K562 (cell line): ENCODE data around the gene RNF113B. TPM values are rescaled to one million over a fixed set of nuclear protein-coding genes. Genes with fewer than 3 reads are reported as not detected.

Experiments used
- ATAC-seq: fragments of 200-7000 bp; cut with Tn5 transposase; 3 replicates; pipeline ENCODE4 v1.9.1; 2020; ENCODE audit warnings: moderate library complexity
- BruUV-seq: library from RNA; stranded (reverse); fragments of 400-500 nt; replicated peaks from 2 replicates; lab custom pipeline; 2021; lab: Mats Ljungman, UMichigan
- CTCF ChIA-PET: fragments of 300-600 bp; formaldehyde crosslinking; extraction: SDS; loops from one replicate; lab custom pipeline; 2021; ENCODE audit warnings: low intra/inter-chr PET ratio; lab: Yijun Ruan, JAX
- POLR2A ChIA-PET: fragments of 300-600, 350-650 bp; sonication (Branson Sonifier 250); formaldehyde crosslinking; extraction: SDS; loops from one replicate; lab custom pipeline; 2021; ENCODE audit warnings: antibody characterized with exemption, inconsistent platforms; lab: Yijun Ruan, JAX
- DNase-seq, 4 experiments: peaks; one replicate each; pipeline versions ENCODE4 v3.0.0 to v3.0.0-alpha.2; 2011 to 2018; ENCODE audit warnings: low spot score in 3 of 4, mixed read lengths in 3 of 4; ENCODE audit errors: extremely low read depth in 1 of 4
- FAIRE-seq: peaks from 2 replicates; lab custom pipeline; 2011; peaks lifted over from hg19 to GRCh38; lab: Jason Lieb, UNC
- H2AFZ ChIP-seq: 2 replicates; pipeline ENCODE4 v1.6.0; 2011; ENCODE audit warnings: low read depth, low read length, control low read depth, inconsistent platforms
- H3K27ac ChIP-seq: fragments of 200-600 bp; 3 replicates; pipeline ENCODE4 v1.8.0; 2011; ENCODE audit warnings: low read depth, mild to moderate bottlenecking, control low read depth, inconsistent platforms, low read length, moderate library complexity, mixed read lengths; ENCODE audit errors: extremely low read depth
- H3K27me3 ChIP-seq, 2 experiments: fragments of 300-600 bp in 1 of 2; 2 replicates in 1 of 2; 3 replicates in 1 of 2; pipeline versions ENCODE4 v1.6.0 to v1.8.0; 2011; ENCODE audit warnings: inconsistent platforms in 2 of 2, low read length in 2 of 2, mild to moderate bottlenecking in 1 of 2, mixed read lengths in 1 of 2, moderate library complexity in 1 of 2; ENCODE audit not compliant: control insufficient read depth in 2 of 2, insufficient read depth in 2 of 2
- H3K36me3 ChIP-seq: fragments of 300-600 bp; 3 replicates; pipeline ENCODE4 v1.8.0; 2011; ENCODE audit warnings: mild to moderate bottlenecking, low read length, inconsistent platforms; ENCODE audit not compliant: control insufficient read depth, insufficient read depth
- H3K4me1 ChIP-seq, 2 experiments: fragments of 200-600 bp in 1 of 2; replicated peaks in 1 of 2; 2 replicates in 1 of 2; 3 replicates in 1 of 2; pipeline versions ENCODE4 v1.5.1 to v1.8.0; 2011; ENCODE audit warnings: inconsistent platforms in 2 of 2, low read length in 2 of 2, mild to moderate bottlenecking in 1 of 2, mixed read lengths in 1 of 2, moderate library complexity in 1 of 2; ENCODE audit not compliant: control insufficient read depth in 2 of 2, insufficient read depth in 2 of 2
- H3K4me2 ChIP-seq: 2 replicates; pipeline ENCODE4 v1.6.1; 2011; ENCODE audit warnings: low read length, control low read depth, inconsistent platforms, mixed read lengths; ENCODE audit not compliant: insufficient read depth
- H3K4me3 ChIP-seq: fragments of 200-600 bp; sonication (generic), shearing (Covaris generic); 2 replicates; pipeline ENCODE4 v1.5.1; 2016; ENCODE audit warnings: control low read depth, inconsistent platforms
- H3K79me2 ChIP-seq: fragments of 200-600 bp; 3 replicates; pipeline ENCODE4 v1.8.0; 2011; ENCODE audit warnings: low read length, inconsistent platforms; ENCODE audit not compliant: control insufficient read depth, insufficient read depth
- H3K9ac ChIP-seq, 2 experiments: 2 replicates each; pipeline versions ENCODE4 v1.6.0 to v1.6.1; 2011; ENCODE audit warnings: low read depth in 2 of 2, low read length in 2 of 2, control low read depth in 1 of 2, inconsistent platforms in 1 of 2, mild to moderate bottlenecking in 1 of 2, mixed read lengths in 1 of 2; ENCODE audit not compliant: insufficient read depth in 1 of 2
- H3K9me1 ChIP-seq: one replicate; pipeline ENCODE4 v1.6.0; 2011; ENCODE audit warnings: inconsistent platforms, mild to moderate bottlenecking, low read length, moderate library complexity; ENCODE audit not compliant: control insufficient read depth, insufficient read depth
- H3K9me3 ChIP-seq: replicated peaks from 2 replicates; pipeline ENCODE4 v1.5.1; 2011; ENCODE audit warnings: low read depth, low read length, inconsistent platforms; ENCODE audit not compliant: control insufficient read depth, insufficient read depth
- H4K20me1 ChIP-seq: replicated peaks from 2 replicates; pipeline ENCODE4 v1.6.1; 2011; ENCODE audit warnings: low read length, inconsistent platforms, mixed read lengths; ENCODE audit not compliant: control insufficient read depth, insufficient read depth
- ATF2 ChIP-seq: sonication (generic); formaldehyde crosslinking; IDR thresholded peaks from 2 replicates; pipeline ENCODE4 v1.8.1; 2022; ENCODE audit warnings: missing genetic modification reagents
- MECOM ChIP-seq: fragments of 250-450 bp; sonication (Bioruptor Pico); IDR thresholded peaks from 2 replicates; pipeline ENCODE4 v1.8.0; 2022; ENCODE audit warnings: inconsistent platforms
- MITF ChIP-seq: IDR thresholded peaks from 2 replicates; pipeline ENCODE4 v1.6.1; 2014; ENCODE audit warnings: antibody characterized with exemption
- NBN ChIP-seq: fragments of 450-650 bp; IDR thresholded peaks from 2 replicates; pipeline ENCODE4 v1.6.1; 2016; ENCODE audit warnings: low read depth, mild to moderate bottlenecking
- PHF21A ChIP-seq: fragments of 450-650 bp; IDR thresholded peaks from 2 replicates; pipeline ENCODE4 v1.6.1; 2017; ENCODE audit warnings: low read depth, borderline replicate concordance
- RERE ChIP-seq: sonication (generic); formaldehyde crosslinking; IDR thresholded peaks from 2 replicates; pipeline ENCODE4 v1.8.0; 2023; ENCODE audit warnings: missing genetic modification reagents, mild to moderate bottlenecking, borderline replicate concordance
- TAF7 ChIP-seq: fragments of 450-650 bp; IDR thresholded peaks from 2 replicates; pipeline ENCODE4 v1.6.1; 2016; ENCODE audit warnings: missing genetic modification characterization, missing compliant biosample characterization
- TFAP4 ChIP-seq: sonication (generic); formaldehyde crosslinking; IDR thresholded peaks from 2 replicates; pipeline ENCODE4 v1.8.0; 2022; ENCODE audit warnings: missing genetic modification reagents, mild to moderate bottlenecking, moderate library complexity, borderline replicate concordance
- ZNF766 ChIP-seq: fragments of 200-800 bp; sonication (Bioruptor generic); conservative IDR thresholded peaks from 2 replicates; pipeline ENCODE4 v1.6.1; 2016; ENCODE audit warnings: missing genetic modification characterization, missing compliant biosample characterization
- WGBS: fragments of 100-300 bp; shearing (Covaris generic); methylation state at CpG from one replicate; pipeline ENCODE4 v1.1.6; 2016; ENCODE audit warnings: low coverage, mixed read lengths; ENCODE audit not compliant: insufficient coverage; ENCODE audit errors: missing lambda C conversion rate; 5-methylcytosine and 5-hydroxymethylcytosine counted together
- in situ Hi-C: fragments of 300-500 bp; cut with MboI; formaldehyde crosslinking; loops from 4 replicates; pipeline ENCODE4 v1.15.0; 2018; ENCODE audit warnings: inconsistent platforms, mixed read lengths
- intact Hi-C: fragments of 100-400 bp; cut with micrococcal nuclease; formaldehyde crosslinking; loops from 2 replicates; pipeline ENCODE4 v1.14.2; 2022
- polyA plus RNA-seq, 8 experiments: library from polyadenylated mRNA; depleted of rRNA in 4 of 8; stranded (reverse) in 5 of 8; unstranded in 3 of 8; fragments of >200 nt; fragmentation: Nextera tagmentation in 2 of 8; fragmentation: Illumina TruSeq in 1 of 8; extraction: Ambion mirVana in 2 of 8; extraction: Trizol in 1 of 8; gene quantifications; 2 replicates each; pipeline versions ENCODE4 v1.2.1 to v1.2.3, GENCODE V29; 2011 to 2014; ENCODE audit warnings: inconsistent platforms in 1 of 8, missing spikeins in 1 of 8
- total RNA-seq, 7 experiments: library from RNA; depleted of rRNA in 6 of 7; stranded (reverse); fragments of >200 nt in 6 of 7; fragmentation: Illumina TruSeq in 2 of 7; extraction: Trizol in 2 of 7; gene quantifications; 2 replicates each; pipeline versions ENCODE4 v1.2.1 to v1.2.3, GENCODE V29; 2011 to 2021; ENCODE audit warnings: low replicate concordance in 1 of 7

RNF113B gene
- total and polyA plus RNA-seq, 9 of the 15 experiments (the other 6 are each of a cell fraction or from before 2014, with no cell fraction given) = 0.09 TPM; not detected in 8

GRCh38 chr13:98224557-98224956 lies 47.5 kb upstream of the RNF113B start:
- peaks cover 4 to 30% of the 10 kb centered on the region in 2 experiments; a peak in 3 of 5 replicates for H3K27me3 ChIP-seq
- in situ Hi-C loops = no loop called here
- POLR2A ChIA-PET = no interaction called here
- no peaks in the 10 kb centered on the region; the same call in 1 of the 2 replicates for H4K20me1 ChIP-seq
- no peak for DNase-seq
- no peak for TF ChIP-seq ATF2
- no peak for TF ChIP-seq MECOM (CRISPR knock-in tag)
- TF ChIP-seq NBN = no peak
- TF ChIP-seq PHF21A = no peak
- no peak for TF ChIP-seq MITF
- TF ChIP-seq ZNF766 (CRISPR knock-in tag) = no peak
- no peak for TF ChIP-seq TAF7 (tag)
- TF ChIP-seq TFAP4 (CRISPR knock-in tag) = no peak
- no peak for TF ChIP-seq RERE (CRISPR knock-in tag)
- no peaks in the 10 kb centered on the region for H3K9me3 ChIP-seq
- H3K79me2 ChIP-seq = no peaks in the 10 kb centered on the region
- WGBS = 0% methylated on average over 3 of the region's 5 CpGs
- H3K9ac ChIP-seq = no peak overlapping the region
- H3K4me1 ChIP-seq = peaks cover 0 to 4% of the 10 kb centered on the region in 2 experiments; a peak in 3 of 5 replicates
- BruUV-seq = no TSS peak
- intact Hi-C loops = no loop called here
- no peak overlapping the region for H3K27ac ChIP-seq
- H3K36me3 ChIP-seq = no peaks in the 10 kb centered on the region
- H3K4me2 ChIP-seq = no peak overlapping the region
- CTCF ChIA-PET = no interaction called here
- no peak overlapping the region for H2AFZ ChIP-seq
- H3K4me3 ChIP-seq = no peak overlapping the region
- no peaks in the 10 kb centered on the region for H3K9me1 ChIP-seq
- FAIRE-seq = no peak
- no peak for ATAC-seq
